GM12865 (cell line): ENCODE measurements around the gene PITPNM1.

Experiments used
- DNase-seq: peaks from one replicate; pipeline ENCODE4 v3.0.0; 2010; ENCODE audit warnings: low read depth
- H3K4me3 ChIP-seq: 2 replicates; pipeline ENCODE4 v1.5.1; 2011; ENCODE audit warnings: mild to moderate bottlenecking, low read depth, low read length, control low read depth
- CTCF ChIP-seq: IDR thresholded peaks from 2 replicates; pipeline ENCODE4 v1.5.1; 2011; ENCODE audit warnings: low read length, control low read depth, low read depth, inconsistent platforms; ENCODE audit not compliant: insufficient read depth; ENCODE audit errors: missing control alignments

The PITPNM1 gene

GRCh38 chr11:67542971-67543370 is 37.8 kb upstream of the PITPNM1 start:
- no peak for TF ChIP-seq CTCF

GRCh38 chr11:67542169-67542568 is 37.0 kb upstream of the PITPNM1 start:
- no peak for TF ChIP-seq CTCF
- DNase-seq = no peak
- no peak overlapping the region for H3K4me3 ChIP-seq

More at GRCh38 chr11:67542971-67543370, 37.8 kb upstream of the PITPNM1 start:
- no peak overlapping the region for H3K4me3 ChIP-seq
- DNase-seq = no peak

GRCh38 chr11:67541198-67541597 is 36.0 kb upstream of the PITPNM1 start:
- no peak overlapping the region for H3K4me3 ChIP-seq
- TF ChIP-seq CTCF = no peak
- no peak for DNase-seq

GRCh38 chr11:67539550-67539949 is 34.4 kb upstream of the PITPNM1 start:
- no peak overlapping the region for H3K4me3 ChIP-seq
- no peak for TF ChIP-seq CTCF
- peak; percentile 27 for DNase-seq

GRCh38 chr11:67538823-67539505 is 33.8 kb upstream of the PITPNM1 start:
- TF ChIP-seq CTCF = no peak
- H3K4me3 ChIP-seq = no peak overlapping the region
- DNase-seq = no peak

- H3K4me3 ChIP-seq = no peak overlapping the region
- DNase-seq = no peak
- no peak for TF ChIP-seq CTCF
These were observed 33.1 kb upstream of the PITPNM1 start for GRCh38 chr11:67538306-67538705.

GRCh38 chr11:67535561-67535960 is 30.4 kb upstream of the PITPNM1 start:
- no peak for DNase-seq
- TF ChIP-seq CTCF = no peak

More at GRCh38 chr11:67535561-67535960, 30.4 kb upstream of the PITPNM1 start:
- no peak overlapping the region for H3K4me3 ChIP-seq
